GM19240 (cell line): ENCODE results near the gene SP110.

Experiments
- DNase-seq: peaks from one replicate; pipeline ENCODE4 v3.0.0; 2011; ENCODE audit warnings: low spot score; ENCODE audit not compliant: insufficient read length

The SP110 gene

GRCh38 chr2:230172852-230173251 is 46.9 kb downstream of the SP110 start:
- DNase-seq = no peak

DNA sequence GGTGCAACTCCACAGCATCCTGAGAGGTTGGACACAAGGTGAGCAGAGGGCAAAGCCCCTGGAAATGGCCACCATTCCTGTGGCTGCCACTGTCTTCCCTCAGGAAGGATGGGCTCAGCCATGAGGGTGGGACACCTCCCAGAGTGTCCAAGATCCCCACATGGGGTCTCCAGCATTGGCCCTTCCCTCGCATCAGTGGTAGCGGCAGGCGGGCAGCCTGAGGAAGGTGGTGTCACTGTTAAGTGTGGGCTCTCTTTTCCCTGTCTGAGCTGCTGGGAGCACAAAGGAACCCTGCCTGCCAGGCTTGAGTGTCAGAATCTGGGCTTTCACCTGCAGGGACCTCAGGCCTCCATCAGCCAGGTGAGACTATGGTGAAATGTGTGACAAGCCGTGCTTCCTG is 47.6 kb downstream of the SP110 start:
- DNase-seq = no peak

- DNase-seq = no peak
Observed at GRCh38 chr2:230170532-230170931, 49.3 kb downstream of the SP110 start.

- DNase-seq = no peak
Observed at GRCh38 chr2:230166557-230167170, 53.1 kb downstream of the SP110 start.

DNA sequence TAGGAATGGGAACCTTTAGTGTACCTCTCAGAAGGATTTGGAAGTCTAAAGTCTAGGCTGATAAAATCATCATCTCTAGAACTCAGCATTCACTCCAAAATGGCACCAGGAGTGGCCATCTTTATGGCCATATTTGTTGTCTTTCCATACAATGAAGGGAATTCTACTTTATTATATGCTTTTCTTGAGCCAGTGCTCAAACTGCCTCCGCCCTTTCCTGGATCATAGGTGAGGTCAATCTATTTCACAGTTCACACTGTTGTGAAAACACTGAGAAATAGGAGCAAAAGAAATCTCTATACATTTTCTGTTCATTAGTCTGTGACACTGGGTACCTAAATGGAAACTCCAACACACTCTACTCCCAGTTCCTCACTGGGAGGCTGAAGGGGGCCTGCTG is 55.6 kb downstream of the SP110 start:
- no peak for DNase-seq

- DNase-seq = no peak
Observed at GRCh38 chr2:230162981-230163380, 56.8 kb downstream of the SP110 start.

DNA sequence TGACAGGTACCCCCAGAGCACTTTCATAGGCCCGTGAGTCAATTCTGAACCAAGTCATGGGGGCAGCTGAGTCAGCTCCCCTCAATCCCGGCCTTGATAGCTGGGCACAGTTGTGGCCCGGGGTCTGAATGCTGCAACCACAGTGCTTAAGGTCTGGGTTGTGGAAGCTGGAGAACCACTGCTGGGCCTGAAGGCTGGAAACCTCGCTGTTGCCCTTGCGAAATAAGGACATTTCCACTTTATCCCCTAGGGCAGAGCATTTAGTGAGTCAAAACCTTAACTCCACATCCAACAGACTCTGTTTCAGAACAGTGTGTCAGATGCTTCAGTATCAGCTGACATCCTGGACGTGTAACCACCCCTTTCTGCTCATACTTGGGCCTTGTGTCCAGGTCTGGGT is 58.6 kb downstream of the SP110 start:
- no peak for DNase-seq

DNA sequence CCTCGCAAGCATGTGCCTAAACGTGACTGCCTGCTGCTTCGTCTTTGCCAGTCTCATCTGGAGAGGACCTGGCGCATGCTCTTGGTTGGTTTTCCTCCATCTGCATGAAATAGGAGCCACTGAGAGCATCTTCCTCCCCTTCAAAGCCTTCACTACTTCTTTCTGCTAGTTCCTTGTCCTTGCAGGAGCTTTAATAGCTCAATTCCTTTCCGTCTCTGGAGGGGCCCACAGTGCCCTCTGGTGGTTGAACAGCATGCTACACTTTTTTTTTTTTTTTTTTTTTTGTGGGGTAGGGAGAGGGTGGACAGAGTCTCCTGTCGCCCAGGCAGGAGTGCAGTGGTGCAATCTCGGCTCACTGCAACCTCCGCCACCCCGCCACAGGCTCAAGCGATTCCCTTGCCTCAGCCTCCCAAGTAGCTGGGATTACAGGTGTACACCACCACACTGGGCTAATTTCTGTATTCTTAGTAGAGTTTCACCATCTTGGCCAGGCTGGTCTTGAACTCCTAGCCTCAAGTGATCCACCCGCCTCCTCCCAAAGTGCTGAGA is 59.6 kb downstream of the SP110 start:
- DNase-seq = peak; percentile 59

- DNase-seq = no peak
Observed at GRCh38 chr2:230158468-230158867, 61.3 kb downstream of the SP110 start.

DNA sequence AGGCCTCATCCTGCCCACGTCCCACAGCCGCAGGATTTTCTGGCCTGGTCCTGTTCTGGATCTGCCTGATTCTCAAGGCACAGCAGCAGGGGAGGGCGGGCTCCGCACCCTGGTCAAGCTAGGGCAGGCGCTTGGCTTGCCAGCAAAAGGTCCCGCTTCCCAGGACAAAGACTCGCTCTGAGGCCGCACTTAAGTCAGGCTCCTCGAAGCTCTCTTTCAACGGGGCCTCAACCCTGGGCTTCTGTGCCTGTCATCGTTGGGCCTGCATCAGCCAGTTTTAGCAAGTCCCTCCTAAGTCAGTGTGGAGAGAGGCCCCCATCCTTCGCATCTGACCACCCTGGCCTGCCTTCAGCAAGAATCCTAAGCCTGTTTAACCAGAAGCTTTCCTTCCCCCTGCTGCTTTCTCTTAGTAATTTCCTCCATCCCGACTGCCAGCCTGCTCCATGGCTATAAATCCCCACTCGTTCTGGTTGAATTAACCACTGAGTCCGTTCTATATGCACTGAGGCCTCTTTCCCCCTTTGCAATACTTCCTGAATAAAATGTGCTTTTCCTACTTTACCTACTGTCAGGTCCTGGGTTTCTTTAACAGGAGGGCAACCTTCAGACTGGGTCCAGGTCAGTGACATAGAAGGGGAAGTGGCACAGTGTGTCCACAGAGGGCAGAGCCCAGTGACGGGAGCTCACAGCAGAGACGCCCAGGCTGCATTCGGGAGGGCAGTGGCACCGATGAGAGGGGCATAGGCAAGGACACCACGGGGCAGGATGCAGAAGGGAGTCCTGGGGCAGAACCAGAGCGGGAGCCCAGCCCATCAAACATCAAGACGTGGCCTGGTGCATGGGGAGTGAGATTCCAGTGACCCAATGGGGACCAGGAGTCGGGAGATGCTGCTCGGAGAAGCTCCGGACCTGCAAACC is 62.7 kb downstream of the SP110 start:
- no peak for DNase-seq

DNA sequence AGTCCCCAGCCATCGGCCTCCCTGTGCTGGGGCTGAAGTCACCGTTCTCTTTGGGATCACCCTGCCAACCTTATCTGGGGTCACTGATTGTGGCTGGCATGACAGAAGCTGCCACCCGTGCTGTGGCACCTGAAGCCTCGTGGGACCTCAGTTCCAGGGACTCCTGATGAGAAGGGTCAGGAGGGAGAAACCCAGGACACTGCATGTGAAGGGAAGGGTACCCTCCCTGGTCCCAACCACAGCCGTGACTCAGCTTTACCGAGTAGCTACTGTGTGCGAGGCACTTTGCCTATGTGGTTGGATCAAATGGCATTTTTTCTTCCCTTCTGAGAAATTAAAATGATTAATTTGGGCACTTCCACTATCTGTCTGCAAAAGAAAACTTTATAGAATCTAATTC is 64.4 kb downstream of the SP110 start:
- DNase-seq = no peak

- DNase-seq = no peak
Observed at GRCh38 chr2:230153390-230153976, 66.3 kb downstream of the SP110 start.

- no peak for DNase-seq
Observed at GRCh38 chr2:230152334-230152733, 67.5 kb downstream of the SP110 start.

DNA sequence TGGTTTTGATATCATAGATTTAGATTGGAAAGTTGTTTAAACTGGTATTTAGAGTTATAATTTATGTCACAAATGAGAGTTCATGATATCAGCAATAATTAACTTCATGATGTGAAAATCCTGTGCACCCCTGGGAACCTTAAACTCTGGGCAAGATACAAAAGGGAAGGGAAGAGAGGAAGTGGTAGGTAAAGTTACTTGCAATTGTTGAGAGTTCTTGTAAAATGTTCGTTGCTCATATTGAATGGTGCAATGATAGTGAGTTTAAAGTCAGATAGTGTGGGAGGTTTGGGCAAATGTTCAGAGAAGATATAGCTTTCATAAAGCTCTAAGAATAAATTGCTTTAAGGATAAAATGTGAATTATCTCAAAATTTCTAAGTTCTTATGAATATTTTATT is 75.4 kb downstream of the SP110 start:
- DNase-seq = no peak

DNA sequence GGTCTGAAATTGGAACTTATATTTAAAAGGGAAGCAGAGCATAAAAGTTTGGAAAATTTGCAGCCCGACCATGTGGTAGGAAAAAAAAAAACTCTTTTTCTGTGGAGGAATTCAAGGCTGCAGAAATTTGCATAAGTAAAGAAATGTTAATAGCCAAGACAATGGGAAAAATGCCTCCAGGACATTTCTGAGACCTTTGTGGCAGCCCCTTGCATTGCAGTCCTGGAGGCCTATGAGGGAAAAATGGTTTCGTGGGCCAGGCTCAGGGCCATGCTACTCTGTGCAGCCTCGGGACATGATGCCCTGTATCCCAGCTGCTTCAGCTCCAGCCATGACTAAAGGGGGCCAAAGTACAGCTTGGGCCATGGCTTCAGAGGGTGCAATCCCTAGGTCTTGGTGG is 79.1 kb downstream of the SP110 start:
- no peak for DNase-seq

DNA sequence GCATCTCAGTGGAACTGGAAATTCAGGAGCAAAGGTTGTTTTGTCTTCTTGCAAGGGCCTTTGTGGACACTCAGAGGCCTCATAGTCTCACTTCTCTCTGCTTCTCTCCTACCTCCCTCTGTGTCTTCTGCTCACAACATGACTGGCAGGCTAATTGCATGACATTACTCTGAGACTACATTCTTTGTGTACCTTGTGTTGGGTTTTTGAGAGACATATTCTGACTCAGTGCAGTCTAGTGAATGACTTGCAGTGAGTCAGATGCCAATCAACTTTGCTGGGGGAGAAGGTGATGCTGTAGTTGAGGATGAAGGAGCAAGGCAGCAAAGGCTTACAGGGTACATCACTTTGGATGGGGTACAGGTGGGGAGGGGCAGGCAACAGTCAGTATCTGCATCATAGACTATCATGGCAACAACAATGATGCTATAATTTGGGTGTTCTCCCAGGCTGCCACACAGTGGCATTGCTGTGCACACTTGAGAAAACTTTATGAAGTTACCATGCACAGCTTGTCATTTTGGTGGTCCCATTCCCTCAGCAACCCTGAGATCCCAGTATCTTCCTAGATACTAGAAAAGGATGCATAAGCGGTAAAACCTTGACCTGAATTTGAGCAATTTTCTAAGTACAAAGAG is 81.8 kb downstream of the SP110 start:
- DNase-seq = no peak

DNA sequence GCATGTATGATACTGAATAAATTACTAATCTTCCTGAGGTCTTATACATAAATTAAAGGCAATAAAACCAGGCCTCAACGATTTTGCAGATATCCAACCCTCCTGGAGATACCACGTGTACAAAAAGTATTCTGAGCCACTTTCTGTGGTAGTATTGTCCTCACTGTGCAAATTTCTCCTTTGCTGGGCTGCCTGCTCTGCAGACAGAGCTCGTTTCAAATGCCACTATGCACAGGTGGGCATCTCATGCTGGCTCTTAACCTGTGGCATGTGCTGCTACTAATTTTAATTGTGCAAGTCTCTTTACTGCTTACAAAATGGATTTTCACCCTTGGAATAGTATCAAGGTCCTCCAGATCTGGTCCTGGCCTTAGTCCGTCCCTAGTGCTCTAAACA is 84.7 kb downstream of the SP110 start:
- no peak for DNase-seq

GRCh38 chr2:230134496-230135129 is 85.2 kb downstream of the SP110 start:
- no peak for DNase-seq

DNA sequence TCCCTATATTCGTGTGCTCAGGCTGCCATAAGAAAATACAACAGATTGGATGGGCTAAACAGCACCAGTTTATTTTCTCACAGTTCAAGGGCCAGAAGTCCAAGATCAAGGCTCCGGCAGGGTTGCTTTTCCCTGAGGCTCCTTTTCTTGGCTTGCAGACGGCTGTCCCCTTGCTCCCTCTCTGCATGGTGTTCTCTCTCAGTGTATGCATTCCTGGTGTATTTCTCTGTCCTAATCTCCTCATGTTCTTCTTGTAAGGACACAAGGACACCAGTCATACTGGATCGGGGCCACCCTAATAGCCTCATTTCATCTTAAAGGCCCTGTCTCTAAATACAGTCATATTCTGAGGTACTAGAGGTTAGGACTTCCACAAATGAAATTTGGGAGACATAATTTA is 88.4 kb downstream of the SP110 start:
- DNase-seq = no peak

DNA sequence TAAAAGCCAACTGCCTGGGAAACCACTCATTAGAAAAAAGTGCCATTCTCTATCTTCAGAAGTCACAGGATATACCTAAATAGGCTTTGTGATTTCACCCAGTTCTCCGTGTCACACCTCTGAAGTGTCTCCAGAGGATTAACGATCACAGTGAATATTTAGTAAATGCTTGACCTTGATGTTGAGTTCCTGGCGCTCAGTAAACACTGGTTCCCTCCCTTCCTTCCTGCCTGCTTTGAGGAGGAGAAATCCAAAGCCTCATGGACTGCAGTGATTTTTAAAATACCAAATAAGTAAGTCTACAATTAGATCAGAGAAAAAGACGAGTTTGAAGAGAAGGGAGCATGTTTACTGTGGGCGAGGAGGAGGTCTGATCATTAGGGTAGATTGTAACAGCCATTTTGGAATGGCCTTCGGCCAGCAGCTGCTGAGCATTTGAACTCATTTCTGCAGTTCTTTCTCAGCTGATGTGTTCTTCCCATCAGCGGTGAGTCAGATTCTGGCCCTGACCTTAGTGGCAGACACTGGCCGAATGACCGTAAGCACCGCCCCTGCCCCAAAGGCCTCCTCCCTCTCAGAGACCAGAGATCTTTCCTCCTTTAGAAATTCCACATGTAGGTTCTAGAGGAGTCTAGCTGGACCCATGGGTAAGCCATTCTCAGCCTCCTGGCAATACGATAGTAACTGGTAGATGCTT is 89.0 kb downstream of the SP110 start:
- no peak for DNase-seq

- DNase-seq = no peak
Observed at GRCh38 chr2:230129343-230129742, 90.4 kb downstream of the SP110 start.
